T-cell (primary cell): ENCODE measurements around the gene AQP11. TPM values are rescaled to one million over a fixed set of nuclear protein-coding genes. Genes with fewer than 3 reads are reported as not detected.

Experiments
- total RNA-seq, 35 experiments: library from RNA in 6 of 35; stranded (reverse) in 6 of 35; fragments of 120-200 nt in 1 of 35; gene quantifications; one replicate each; pipeline versions ENCODE4 v1.2.1 to v1.2.4 and lab custom pipeline; 2013 to 2026

The AQP11 gene
- total RNA-seq, 5 donors from 2014 or later (not counting 1 experiment from before 2014, with no cell fraction given): 0.19 to 0.49 (median 0.28) TPM; not detected in 1

Other genes with a start within 250 kb of the AQP11 start
- 10 to 100 TPM; 15.9 to 28.0 (median 18.7) TPM for gene PAK1, start 115.9 kb upstream of the AQP11 start, total RNA-seq
- 100 to 1,000 TPM in 4 of 5 donors, 10 to 100 TPM in 1; 69.6 to 112 (median 103) TPM for gene CLNS1A, start 47.8 kb downstream of the AQP11 start, total RNA-seq
- 10 to 100 TPM; 81.5 to 96.8 (median 91.2) TPM for gene RSF1, start 230.8 kb downstream of the AQP11 start, total RNA-seq
- 10 to 100 TPM in 2 of 5 donors, 1 to 10 TPM in 3; 4.0 to 11.1 (median 7.0) TPM for gene AAMDC, start 231.2 kb downstream of the AQP11 start, total RNA-seq